Measurements from ENCODE around the gene TEX38. TPM values are rescaled to one million over a fixed set of nuclear protein-coding genes. Genes with fewer than 3 reads are reported as not detected.
A peak's percentile ranks its signal among the peaks of the same experiment; 100 is the strongest.

The TEX38 gene
- total RNA-seq, 6 donors from 2014 or later, result not detected

- no peaks in the 10 kb centered on the region for H3K9me3 ChIP-seq
- 86 to 92% methylated on average over 2 of the region's 2 CpGs for WGBS, 2 donors
- no peaks in the 10 kb centered on the region for H3K27me3 ChIP-seq
- TF ChIP-seq POLR2AphosphoS5 (IDR thresholded peaks at IDR 0.05) (no peak), EP300 (IDR thresholded peaks at IDR 0.05) (no peak), CTCF (IDR thresholded peaks at IDR 0.05) (no peak), POLR2A (IDR thresholded peaks at IDR 0.05) (no peak)
- no peak for ATAC-seq (ENCODE audit: low FRiP score in 2 of 2)
- H3K4me3 ChIP-seq, result no peak overlapping the region
- no peak overlapping the region for H3K27ac ChIP-seq
- DNase-seq, result no peak
- peaks cover 0 to 58% (median 38%) of the 10 kb centered on the region in 4 donors for H3K36me3 ChIP-seq
- no peaks in the 10 kb centered on the region for H3K4me1 ChIP-seq
Measured at GRCh38 chr1:46630719-46631118, 40.9 kb upstream of the TEX38 start.

- H3K27ac ChIP-seq, result no peak overlapping the region
- H3K4me1 ChIP-seq, result no peaks in the 10 kb centered on the region
- no peak for TF ChIP-seq CTCF (IDR thresholded peaks at IDR 0.05)
- TF ChIP-seq POLR2A (IDR thresholded peaks at IDR 0.05), result no peak
- no peak for TF ChIP-seq POLR2AphosphoS5 (IDR thresholded peaks at IDR 0.05)
- TF ChIP-seq EP300 (IDR thresholded peaks at IDR 0.05), result no peak
- H3K36me3 ChIP-seq, result peaks cover 0 to 61% (median 39%) of the 10 kb centered on the region in 4 donors
- WGBS, 2 donors, result 92 to 100% methylated on average over 2 of the region's 2 CpGs
- no peak overlapping the region for H3K4me3 ChIP-seq
- DNase-seq (no peak), ATAC-seq (ENCODE audit: low FRiP score in 2 of 2) (no peak)
- H3K27me3 ChIP-seq, result no peaks in the 10 kb centered on the region
- H3K9me3 ChIP-seq, result no peaks in the 10 kb centered on the region
Measured at GRCh38 chr1:46635205-46635604, 36.4 kb upstream of the TEX38 start.

GRCh38 chr1:46637444-46638083 is 34.1 kb upstream of the TEX38 start:
- no peak for ATAC-seq (ENCODE audit: low FRiP score in 2 of 2)
- Histone ChIP-seq H3K27ac (peak overlapping the region in 1 of 4 donors; percentile 0), H3K36me3 (peaks cover 0 to 56% (median 20%) of the 10 kb centered on the region in 4 donors), H3K9me3 (no peaks in the 10 kb centered on the region), H3K4me3 (no peak overlapping the region), H3K27me3 (no peaks in the 10 kb centered on the region), H3K4me1 (no peaks in the 10 kb centered on the region)
- no peak for DNase-seq
- 45 to 47% methylated on average over 2 of the region's 2 CpGs for WGBS, 2 donors
- no peak for TF ChIP-seq EP300 (IDR thresholded peaks at IDR 0.05)
- no peak for TF ChIP-seq CTCF (IDR thresholded peaks at IDR 0.05)

- ATAC-seq (ENCODE audit: low FRiP score in 2 of 2), result no peak
Measured at GRCh38 chr1:46638921-46639320, 32.7 kb upstream of the TEX38 start.

More at GRCh38 chr1:46638921-46639320, 32.7 kb upstream of the TEX38 start:
- Histone ChIP-seq H3K27me3 (no peaks in the 10 kb centered on the region), H3K36me3 (peaks cover 0 to 53% (median 14%) of the 10 kb centered on the region in 4 donors), H3K4me3 (no peak overlapping the region), H3K9me3 (no peaks in the 10 kb centered on the region), H3K4me1 (peaks cover 0 to 8% (median 0%) of the 10 kb centered on the region in 4 donors), H3K27ac (no peak overlapping the region)
- no peak for DNase-seq
- no peak for TF ChIP-seq EP300 (IDR thresholded peaks at IDR 0.05)
- TF ChIP-seq CTCF (IDR thresholded peaks at IDR 0.05), result no peak
- no peak for TF ChIP-seq POLR2AphosphoS5 (IDR thresholded peaks at IDR 0.05)
- no peak for TF ChIP-seq POLR2A (IDR thresholded peaks at IDR 0.05)
